ENCODE results near the gene PLD4. TPM values are rescaled to one million over a fixed set of nuclear protein-coding genes. Genes with fewer than 3 reads are reported as not detected.

The PLD4 gene
- total and polyA plus RNA-seq, 9 of the 15 experiments (the other 6 are each of a cell fraction or from before 2014, with no cell fraction given) = 0.18 to 0.24 TPM; not detected in 7

DNA sequence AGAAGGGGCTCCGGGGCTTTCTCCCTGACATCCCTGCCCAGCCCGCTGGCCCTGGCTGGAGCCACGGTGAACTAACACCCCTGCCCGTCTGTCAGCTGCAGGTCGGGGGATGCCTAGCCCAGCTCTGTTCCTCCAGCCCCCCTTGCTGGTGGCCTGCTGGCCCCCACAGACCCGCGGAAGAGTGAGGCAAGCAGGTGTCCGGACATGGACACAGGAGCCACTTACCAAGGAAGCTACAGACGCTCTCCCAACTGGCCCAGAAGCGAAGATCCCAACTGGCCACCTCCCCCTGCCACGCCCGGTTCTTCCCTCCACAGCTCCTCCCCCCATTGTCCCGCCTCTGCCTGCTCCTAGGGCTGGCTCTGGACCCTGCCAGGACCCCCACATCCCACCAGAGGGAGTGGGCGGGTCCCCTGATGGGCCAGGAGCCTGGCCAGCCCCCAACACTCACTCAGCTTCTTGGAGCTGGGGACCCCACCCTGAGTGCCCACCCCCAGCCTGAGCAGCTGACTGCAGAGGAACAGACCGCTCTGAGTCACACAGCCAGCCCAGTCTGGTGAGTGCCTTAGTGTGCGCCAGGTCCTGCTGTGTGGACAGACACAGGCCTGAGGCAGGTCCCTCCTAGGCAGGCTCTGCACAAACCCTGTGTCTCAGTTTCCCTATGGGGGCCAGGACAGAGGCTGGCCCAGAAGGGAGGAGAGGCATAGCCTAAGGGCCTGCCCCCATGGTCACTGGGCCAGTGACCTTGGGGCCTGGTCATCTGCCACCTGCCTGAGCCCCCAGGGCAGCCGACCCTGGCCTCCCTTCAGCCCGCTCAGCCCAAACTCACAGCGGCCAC lies 45.8 kb downstream of the PLD4 start (continued):
- TF ChIP-seq, protein P1, sequence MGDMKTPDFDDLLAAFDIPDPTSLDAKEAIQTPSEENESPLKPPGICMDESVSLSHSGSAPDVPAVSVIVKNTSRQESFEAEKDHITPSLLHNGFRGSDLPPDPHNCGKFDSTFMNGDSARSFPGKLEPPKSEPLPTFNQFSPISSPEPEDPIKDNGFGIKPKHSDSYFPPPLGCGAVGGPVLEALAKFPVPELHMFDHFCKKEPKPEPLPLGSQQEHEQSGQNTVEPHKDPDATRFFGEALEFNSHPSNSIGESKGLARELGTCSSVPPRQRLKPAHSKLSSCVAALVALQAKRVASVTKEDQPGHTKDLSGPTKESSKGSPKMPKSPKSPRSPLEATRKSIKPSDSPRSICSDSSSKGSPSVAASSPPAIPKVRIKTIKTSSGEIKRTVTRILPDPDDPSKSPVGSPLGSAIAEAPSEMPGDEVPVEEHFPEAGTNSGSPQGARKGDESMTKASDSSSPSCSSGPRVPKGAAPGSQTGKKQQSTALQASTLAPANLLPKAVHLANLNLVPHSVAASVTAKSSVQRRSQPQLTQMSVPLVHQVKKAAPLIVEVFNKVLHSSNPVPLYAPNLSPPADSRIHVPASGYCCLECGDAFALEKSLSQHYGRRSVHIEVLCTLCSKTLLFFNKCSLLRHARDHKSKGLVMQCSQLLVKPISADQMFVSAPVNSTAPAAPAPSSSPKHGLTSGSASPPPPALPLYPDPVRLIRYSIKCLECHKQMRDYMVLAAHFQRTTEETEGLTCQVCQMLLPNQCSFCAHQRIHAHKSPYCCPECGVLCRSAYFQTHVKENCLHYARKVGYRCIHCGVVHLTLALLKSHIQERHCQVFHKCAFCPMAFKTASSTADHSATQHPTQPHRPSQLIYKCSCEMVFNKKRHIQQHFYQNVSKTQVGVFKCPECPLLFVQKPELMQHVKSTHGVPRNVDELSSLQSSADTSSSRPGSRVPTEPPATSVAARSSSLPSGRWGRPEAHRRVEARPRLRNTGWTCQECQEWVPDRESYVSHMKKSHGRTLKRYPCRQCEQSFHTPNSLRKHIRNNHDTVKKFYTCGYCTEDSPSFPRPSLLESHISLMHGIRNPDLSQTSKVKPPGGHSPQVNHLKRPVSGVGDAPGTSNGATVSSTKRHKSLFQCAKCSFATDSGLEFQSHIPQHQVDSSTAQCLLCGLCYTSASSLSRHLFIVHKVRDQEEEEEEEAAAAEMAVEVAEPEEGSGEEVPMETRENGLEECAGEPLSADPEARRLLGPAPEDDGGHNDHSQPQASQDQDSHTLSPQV (IDR thresholded peaks at IDR 0.05) = no peak
- peak; percentile 52 for TF ChIP-seq ZFX (CRISPR knock-in tag; IDR thresholded peaks at IDR 0.05)
- peak; percentile 66 for TF ChIP-seq SOX6 (IDR thresholded peaks at IDR 0.05)
- TF ChIP-seq, protein P2, sequence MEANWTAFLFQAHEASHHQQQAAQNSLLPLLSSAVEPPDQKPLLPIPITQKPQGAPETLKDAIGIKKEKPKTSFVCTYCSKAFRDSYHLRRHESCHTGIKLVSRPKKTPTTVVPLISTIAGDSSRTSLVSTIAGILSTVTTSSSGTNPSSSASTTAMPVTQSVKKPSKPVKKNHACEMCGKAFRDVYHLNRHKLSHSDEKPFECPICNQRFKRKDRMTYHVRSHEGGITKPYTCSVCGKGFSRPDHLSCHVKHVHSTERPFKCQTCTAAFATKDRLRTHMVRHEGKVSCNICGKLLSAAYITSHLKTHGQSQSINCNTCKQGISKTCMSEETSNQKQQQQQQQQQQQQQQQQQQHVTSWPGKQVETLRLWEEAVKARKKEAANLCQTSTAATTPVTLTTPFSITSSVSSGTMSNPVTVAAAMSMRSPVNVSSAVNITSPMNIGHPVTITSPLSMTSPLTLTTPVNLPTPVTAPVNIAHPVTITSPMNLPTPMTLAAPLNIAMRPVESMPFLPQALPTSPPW (CRISPR knock-in tag; IDR thresholded peaks at IDR 0.05) = peak; percentile 82
- no peak for TF ChIP-seq KLF1 (tag; IDR thresholded peaks at IDR 0.05)
- TF ChIP-seq, protein P3, sequence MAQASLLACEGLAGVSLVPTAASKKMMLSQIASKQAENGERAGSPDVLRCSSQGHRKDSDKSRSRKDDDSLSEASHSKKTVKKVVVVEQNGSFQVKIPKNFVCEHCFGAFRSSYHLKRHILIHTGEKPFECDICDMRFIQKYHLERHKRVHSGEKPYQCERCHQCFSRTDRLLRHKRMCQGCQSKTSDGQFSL (CRISPR knock-in tag; IDR thresholded peaks at IDR 0.05) = peak; percentile 99
- TF ChIP-seq, protein P3 (tag; IDR thresholded peaks at IDR 0.05) = peak in 1 of 2 experiments; percentile 87; a peak in 1 of 4 replicates
- peak in 1 of 2 experiments; percentile 34; a peak in 1 of 4 replicates for TF ChIP-seq NRF1 (conservative IDR thresholded peaks at IDR 0.05 in 1 of 2, IDR thresholded peaks at IDR 0.05 in 1 of 2)
- no peak for TF ChIP-seq ZFP36 (IDR thresholded peaks at IDR 0.05; ENCODE audit: low read depth, low read length, partially characterized antibody)
- TF ChIP-seq CTBP1 (IDR thresholded peaks at IDR 0.05; ENCODE audit: borderline replicate concordance) = 0 out of 2 replicates have a peak, but pooled peaks have one; percentile 16
- peak; percentile 91 for TF ChIP-seq ZBTB17 (CRISPR knock-in tag; IDR thresholded peaks at IDR 0.05)
- TF ChIP-seq CREB1 (IDR thresholded peaks at IDR 0.05) = peak; percentile 17; the same call in 1 of the 2 replicates
- TF ChIP-seq CREB1 (CRISPR knock-in tag; IDR thresholded peaks at IDR 0.05) = peak; percentile 61; the same call in 1 of the 2 replicates
- TF ChIP-seq MLLT1 (IDR thresholded peaks at IDR 0.05) = peak in 1 of 2 experiments; percentile 77; a peak in 1 of 4 replicates
- no peak for TF ChIP-seq SIN3A (IDR thresholded peaks at IDR 0.05; ENCODE audit: borderline replicate concordance in 2 of 2, control insufficient read depth in 1 of 2, low read depth in 2 of 2, low read length in 2 of 2)
- peak; percentile 60 for TF ChIP-seq DACH1 (IDR thresholded peaks at IDR 0.05; ENCODE audit: partially characterized antibody)
- no peak for TF ChIP-seq PTRF (tag; IDR thresholded peaks at IDR 0.05)
